HFF-Myc (cell line): ENCODE data around the gene SLC44A1.

ENCODE experiments used
- DNase-seq: peaks from one replicate; pipeline ENCODE4 v3.0.0-alpha.2; 2011; ENCODE audit warnings: low read depth; ENCODE audit errors: extremely low read depth
- H3K4me3 ChIP-seq: replicated peaks from 2 replicates; pipeline ENCODE4 v1.5.1; 2011; ENCODE audit warnings: low read depth, mild to moderate bottlenecking, control low read depth, low read length
- TF ChIP-seq, protein P1 (sequence below): IDR thresholded peaks from 2 replicates; pipeline ENCODE4 v1.5.1; 2012; ENCODE audit warnings: mild to moderate bottlenecking, low read depth, low read length, control low read depth; ENCODE audit errors: missing control alignments

The SLC44A1 gene

DNA sequence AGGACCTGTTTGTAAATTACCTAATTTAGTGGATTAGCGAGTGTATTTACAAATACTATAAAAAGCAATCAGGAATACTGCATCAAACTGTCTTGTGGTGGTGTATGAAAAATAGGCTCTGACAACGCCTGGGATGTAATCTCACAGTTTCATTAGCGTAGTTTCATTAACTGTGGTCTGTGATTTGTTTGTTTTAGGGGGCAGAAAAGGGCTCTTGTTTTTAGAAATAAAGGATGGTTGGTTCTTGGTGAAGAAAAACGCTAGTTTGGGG is 1.4 kb downstream of the SLC44A1 start:
- DNase-seq = no peak
- H3K4me3 ChIP-seq = peak overlapping the region; percentile 61
- TF ChIP-seq, protein P1, sequence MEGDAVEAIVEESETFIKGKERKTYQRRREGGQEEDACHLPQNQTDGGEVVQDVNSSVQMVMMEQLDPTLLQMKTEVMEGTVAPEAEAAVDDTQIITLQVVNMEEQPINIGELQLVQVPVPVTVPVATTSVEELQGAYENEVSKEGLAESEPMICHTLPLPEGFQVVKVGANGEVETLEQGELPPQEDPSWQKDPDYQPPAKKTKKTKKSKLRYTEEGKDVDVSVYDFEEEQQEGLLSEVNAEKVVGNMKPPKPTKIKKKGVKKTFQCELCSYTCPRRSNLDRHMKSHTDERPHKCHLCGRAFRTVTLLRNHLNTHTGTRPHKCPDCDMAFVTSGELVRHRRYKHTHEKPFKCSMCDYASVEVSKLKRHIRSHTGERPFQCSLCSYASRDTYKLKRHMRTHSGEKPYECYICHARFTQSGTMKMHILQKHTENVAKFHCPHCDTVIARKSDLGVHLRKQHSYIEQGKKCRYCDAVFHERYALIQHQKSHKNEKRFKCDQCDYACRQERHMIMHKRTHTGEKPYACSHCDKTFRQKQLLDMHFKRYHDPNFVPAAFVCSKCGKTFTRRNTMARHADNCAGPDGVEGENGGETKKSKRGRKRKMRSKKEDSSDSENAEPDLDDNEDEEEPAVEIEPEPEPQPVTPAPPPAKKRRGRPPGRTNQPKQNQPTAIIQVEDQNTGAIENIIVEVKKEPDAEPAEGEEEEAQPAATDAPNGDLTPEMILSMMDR = no peak

DNA sequence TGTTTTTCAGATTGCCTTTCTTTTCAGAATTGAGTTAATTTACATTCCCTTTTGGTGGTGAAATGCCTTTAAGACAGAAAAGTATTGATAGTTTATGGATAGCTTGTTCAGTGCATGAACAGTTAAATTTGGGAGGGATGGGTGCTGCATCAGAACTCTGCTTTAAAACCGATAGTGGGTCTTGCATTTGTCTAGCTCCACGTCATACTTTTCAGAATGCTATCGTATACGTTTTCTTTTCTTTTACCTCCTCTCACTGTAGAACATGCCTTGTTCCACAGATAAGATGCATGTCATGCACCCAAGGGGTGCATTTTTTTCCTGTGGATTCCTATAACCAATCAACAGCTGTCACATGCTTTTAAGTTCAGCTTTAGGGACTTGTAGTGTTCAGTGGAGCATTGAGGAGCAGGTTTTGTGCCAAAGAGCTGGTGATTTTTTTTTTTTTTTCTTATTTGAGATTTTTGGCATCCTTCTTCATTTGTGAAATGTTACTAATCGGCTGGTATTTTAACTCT is 2.3 kb downstream of the SLC44A1 start:
- no peak for DNase-seq
- no peak overlapping the region for H3K4me3 ChIP-seq
- TF ChIP-seq, protein P1 = no peak

- DNase-seq = no peak
- TF ChIP-seq, protein P1 = no peak
- no peak overlapping the region for H3K4me3 ChIP-seq
Observed at GRCh38 chr9:105248691-105249090, 4.2 kb downstream of the SLC44A1 start.

DNA sequence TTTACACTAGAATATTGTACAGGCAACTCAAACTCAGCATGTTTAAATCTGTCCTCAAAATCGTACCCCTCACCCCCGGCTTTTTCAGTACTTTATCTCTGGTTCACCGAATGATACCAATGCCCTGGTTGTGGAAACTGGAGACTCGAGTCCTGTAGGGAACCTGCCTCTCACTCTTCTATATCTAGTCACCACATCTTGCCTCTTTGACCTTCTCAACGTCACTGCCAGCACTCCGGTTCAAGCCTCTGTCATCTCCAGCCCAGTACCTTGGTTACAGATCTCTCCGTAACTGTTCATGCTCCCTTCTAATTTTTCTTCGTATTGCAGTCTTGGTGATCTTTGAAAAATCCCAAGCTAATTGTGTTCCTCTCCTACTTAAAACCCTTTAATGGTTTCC is 6.7 kb downstream of the SLC44A1 start:
- TF ChIP-seq, protein P1 = no peak
- no peak for DNase-seq
- no peak overlapping the region for H3K4me3 ChIP-seq

- TF ChIP-seq, protein P1 = no peak
- no peak for DNase-seq
- H3K4me3 ChIP-seq = no peak overlapping the region
Observed at GRCh38 chr9:105251733-105252404, 7.4 kb downstream of the SLC44A1 start.

GRCh38 chr9:105252405-105252756 is 7.9 kb downstream of the SLC44A1 start:
- no peak for DNase-seq
- H3K4me3 ChIP-seq = no peak overlapping the region
- TF ChIP-seq, protein P1 = no peak

GRCh38 chr9:105254226-105254625 is 9.8 kb downstream of the SLC44A1 start:
- TF ChIP-seq, protein P1 = no peak
- H3K4me3 ChIP-seq = no peak overlapping the region
- DNase-seq = no peak
